ENCODE measurements around the gene NADSYN1. TPM values are rescaled to one million over a fixed set of nuclear protein-coding genes. Genes with fewer than 3 reads are reported as not detected.

NADSYN1 gene
- total RNA-seq, 2 donors from 2014 or later, result 56.6 to 80.2 TPM

DNA sequence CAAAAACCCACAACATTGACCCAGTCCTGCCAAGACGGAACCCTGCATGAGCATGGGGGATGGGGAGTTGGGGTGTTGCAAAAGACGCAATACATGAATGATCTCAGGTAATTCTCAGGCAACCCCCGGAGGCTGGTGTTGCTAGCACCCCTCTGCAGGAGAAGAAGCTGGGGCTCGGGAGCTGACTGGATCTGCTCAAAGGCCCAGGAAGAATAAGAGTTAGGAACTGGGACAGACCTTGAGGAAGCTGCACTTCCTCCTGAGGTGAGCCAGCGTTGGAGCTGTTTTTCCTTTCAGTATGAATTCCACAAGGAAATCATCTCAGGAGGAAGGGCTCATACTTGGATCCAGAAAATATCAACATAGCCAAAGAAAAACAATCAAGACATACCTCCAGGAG lies 95.1 kb downstream of the NADSYN1 start, which contains the start of gene KRTAP5-9:
Gene KRTAP5-9, plus strand, starts transcription at position 301 of the 400 bp plus-strand sequence. CDS start 238 bp downstream, outside the sequence.
- no peak within 1 kb of the TSS for H3K4me3 ChIP-seq
- 79% methylated on average over 5 of the region's 5 CpGs for WGBS
- TF ChIP-seq POLR2A (IDR thresholded peaks at IDR 0.05), result no peak
- no peak for TF ChIP-seq POLR2AphosphoS5 (IDR thresholded peaks at IDR 0.05)
- TF ChIP-seq, protein P1, sequence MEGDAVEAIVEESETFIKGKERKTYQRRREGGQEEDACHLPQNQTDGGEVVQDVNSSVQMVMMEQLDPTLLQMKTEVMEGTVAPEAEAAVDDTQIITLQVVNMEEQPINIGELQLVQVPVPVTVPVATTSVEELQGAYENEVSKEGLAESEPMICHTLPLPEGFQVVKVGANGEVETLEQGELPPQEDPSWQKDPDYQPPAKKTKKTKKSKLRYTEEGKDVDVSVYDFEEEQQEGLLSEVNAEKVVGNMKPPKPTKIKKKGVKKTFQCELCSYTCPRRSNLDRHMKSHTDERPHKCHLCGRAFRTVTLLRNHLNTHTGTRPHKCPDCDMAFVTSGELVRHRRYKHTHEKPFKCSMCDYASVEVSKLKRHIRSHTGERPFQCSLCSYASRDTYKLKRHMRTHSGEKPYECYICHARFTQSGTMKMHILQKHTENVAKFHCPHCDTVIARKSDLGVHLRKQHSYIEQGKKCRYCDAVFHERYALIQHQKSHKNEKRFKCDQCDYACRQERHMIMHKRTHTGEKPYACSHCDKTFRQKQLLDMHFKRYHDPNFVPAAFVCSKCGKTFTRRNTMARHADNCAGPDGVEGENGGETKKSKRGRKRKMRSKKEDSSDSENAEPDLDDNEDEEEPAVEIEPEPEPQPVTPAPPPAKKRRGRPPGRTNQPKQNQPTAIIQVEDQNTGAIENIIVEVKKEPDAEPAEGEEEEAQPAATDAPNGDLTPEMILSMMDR (IDR thresholded peaks at IDR 0.05), result no peak
- DNase-seq (ENCODE audit: low spot score), result no peak
- H3K27ac ChIP-seq, result no peak within 1 kb of the TSS
- H3K36me3 ChIP-seq, result no peaks in the 10 kb centered on the region
- H3K4me1 ChIP-seq (replicated peaks), result no peaks in the 10 kb centered on the region
- no peaks in the 10 kb centered on the region for H3K9me3 ChIP-seq
- H3K27me3 ChIP-seq (replicated peaks; ENCODE audit: insufficient read depth), result no peaks in the 10 kb centered on the region
- intact Hi-C loops (cut with DNase I), result no loop called here

DNA sequence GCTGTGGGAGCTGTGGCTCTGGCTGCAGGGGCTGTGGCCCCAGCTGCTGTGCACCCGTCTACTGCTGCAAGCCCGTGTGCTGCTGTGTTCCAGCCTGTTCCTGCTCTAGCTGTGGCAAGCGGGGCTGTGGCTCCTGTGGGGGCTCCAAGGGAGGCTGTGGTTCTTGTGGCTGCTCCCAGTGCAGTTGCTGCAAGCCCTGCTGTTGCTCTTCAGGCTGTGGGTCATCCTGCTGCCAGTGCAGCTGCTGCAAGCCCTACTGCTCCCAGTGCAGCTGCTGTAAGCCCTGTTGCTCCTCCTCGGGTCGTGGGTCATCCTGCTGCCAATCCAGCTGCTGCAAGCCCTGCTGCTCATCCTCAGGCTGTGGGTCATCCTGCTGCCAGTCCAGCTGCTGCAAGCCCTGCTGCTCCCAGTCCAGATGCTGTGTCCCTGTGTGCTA lies 95.7 kb downstream of the NADSYN1 start:
- Histone ChIP-seq H3K9me3 (no peaks in the 10 kb centered on the region), H3K27me3 (replicated peaks; ENCODE audit: insufficient read depth) (no peaks in the 10 kb centered on the region), H3K36me3 (no peaks in the 10 kb centered on the region), H3K4me3 (no peak overlapping the region), H3K4me1 (replicated peaks) (no peaks in the 10 kb centered on the region), H3K27ac (no peak overlapping the region)
- DNase-seq (ENCODE audit: low spot score), result no peak
- TF ChIP-seq POLR2A (IDR thresholded peaks at IDR 0.05) (no peak), POLR2AphosphoS5 (IDR thresholded peaks at IDR 0.05) (no peak)
- whole genome bisulfite sequencing, result 65% methylated on average over 2 of the region's 5 CpGs
- intact Hi-C loops (cut with DNase I), result no loop called here

Small RNA genes lying within 50 kb of the gene (microRNA-seq; reads per million reads assigned to microRNA genes)
- 0.42 reads per million for gene MIR6754

Small RNA genes lying within 50 kb of the gene (small RNA-seq; reads per million reads assigned to genes)
- 0 reads per million in 2 donors for gene MIR6754

Other genes with a start within 250 kb of the NADSYN1 start
- gene SHANK2, start 200.6 kb upstream of the NADSYN1 start, total RNA-seq, result 10 to 100 TPM; 43.5 to 46.4 TPM
- gene DHCR7, start 4.8 kb upstream of the NADSYN1 start, total RNA-seq, result 10 to 100 TPM; 29.5 to 93.9 TPM
- gene KRTAP5-7, start 74.1 kb downstream of the NADSYN1 start, total RNA-seq, result 1 to 10 TPM in 1 of 2 donors, not detected in 1; 1.8 TPM
- gene KRTAP5-8, start 84.8 kb downstream of the NADSYN1 start, total RNA-seq, result 1 to 10 TPM in 1 of 2 donors, not detected in 1; 2.8 TPM
- gene KRTAP5-9, start 95.2 kb downstream of the NADSYN1 start, total RNA-seq, result 1 to 10 TPM in 1 of 2 donors, not detected in 1; 2.2 TPM
- not detected for gene KRTAP5-10, start 112.4 kb downstream of the NADSYN1 start, total RNA-seq
- not detected for gene KRTAP5-11, start 129.7 kb downstream of the NADSYN1 start, total RNA-seq